ENCODE measurements around the gene FN1.

DNA sequence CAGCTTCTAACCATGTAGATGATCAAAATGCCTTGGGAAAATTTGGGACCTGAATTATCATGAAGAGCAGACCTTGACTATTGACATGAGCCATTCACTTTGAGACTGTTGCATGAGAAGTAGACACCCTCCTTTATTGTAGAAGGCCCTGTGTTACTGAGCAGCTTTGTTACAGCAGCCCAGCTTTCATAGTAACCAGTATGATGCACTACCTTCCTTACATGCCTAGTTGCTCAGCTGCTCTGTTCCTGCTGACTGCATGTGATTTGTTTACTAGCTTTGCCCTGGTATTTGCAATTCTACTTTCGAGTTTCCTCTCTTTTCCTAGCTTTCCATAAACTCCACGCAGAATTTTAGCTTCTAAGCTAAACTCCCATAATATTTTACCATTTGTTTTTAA is 11.2 kb upstream of the FN1 start:
- TF ChIP-seq, protein P1, sequence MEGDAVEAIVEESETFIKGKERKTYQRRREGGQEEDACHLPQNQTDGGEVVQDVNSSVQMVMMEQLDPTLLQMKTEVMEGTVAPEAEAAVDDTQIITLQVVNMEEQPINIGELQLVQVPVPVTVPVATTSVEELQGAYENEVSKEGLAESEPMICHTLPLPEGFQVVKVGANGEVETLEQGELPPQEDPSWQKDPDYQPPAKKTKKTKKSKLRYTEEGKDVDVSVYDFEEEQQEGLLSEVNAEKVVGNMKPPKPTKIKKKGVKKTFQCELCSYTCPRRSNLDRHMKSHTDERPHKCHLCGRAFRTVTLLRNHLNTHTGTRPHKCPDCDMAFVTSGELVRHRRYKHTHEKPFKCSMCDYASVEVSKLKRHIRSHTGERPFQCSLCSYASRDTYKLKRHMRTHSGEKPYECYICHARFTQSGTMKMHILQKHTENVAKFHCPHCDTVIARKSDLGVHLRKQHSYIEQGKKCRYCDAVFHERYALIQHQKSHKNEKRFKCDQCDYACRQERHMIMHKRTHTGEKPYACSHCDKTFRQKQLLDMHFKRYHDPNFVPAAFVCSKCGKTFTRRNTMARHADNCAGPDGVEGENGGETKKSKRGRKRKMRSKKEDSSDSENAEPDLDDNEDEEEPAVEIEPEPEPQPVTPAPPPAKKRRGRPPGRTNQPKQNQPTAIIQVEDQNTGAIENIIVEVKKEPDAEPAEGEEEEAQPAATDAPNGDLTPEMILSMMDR (IDR thresholded peaks at IDR 0.05) = no peak
- no peak for TF ChIP-seq POLR2A (IDR thresholded peaks at IDR 0.05)
- no peak for TF ChIP-seq EP300 (IDR thresholded peaks at IDR 0.05)
